Ovary (tissue), 3 donors: Measurements from ENCODE around the gene AGBL2.

ENCODE experiments used
- EP300 ChIP-seq: sonication (generic); formaldehyde crosslinking; IDR thresholded peaks from one replicate; pipeline ENCODE4 v1.6.1; 2017; ENCODE audit warnings: antibody characterized with exemption
- POLR2A ChIP-seq: fragments of 450-650 bp; IDR thresholded peaks from one replicate; pipeline ENCODE4 v1.6.1; 2017; ENCODE audit warnings: antibody characterized with exemption, mild to moderate bottlenecking, moderate library complexity
- TF ChIP-seq, protein P1 (sequence below), 3 donors: fragments of 450-650 bp in 2 of 3; fragments of 200-600 bp in 1 of 3; IDR thresholded peaks; one replicate each; pipeline versions ENCODE4 v1.5.1 to v1.8.0; 2016 to 2022; ENCODE audit warnings: antibody characterized with exemption in 3 of 3, mild to moderate bottlenecking in 1 of 3
- donor health status: DM: no; HTN: no; CAD: no.

DNA sequence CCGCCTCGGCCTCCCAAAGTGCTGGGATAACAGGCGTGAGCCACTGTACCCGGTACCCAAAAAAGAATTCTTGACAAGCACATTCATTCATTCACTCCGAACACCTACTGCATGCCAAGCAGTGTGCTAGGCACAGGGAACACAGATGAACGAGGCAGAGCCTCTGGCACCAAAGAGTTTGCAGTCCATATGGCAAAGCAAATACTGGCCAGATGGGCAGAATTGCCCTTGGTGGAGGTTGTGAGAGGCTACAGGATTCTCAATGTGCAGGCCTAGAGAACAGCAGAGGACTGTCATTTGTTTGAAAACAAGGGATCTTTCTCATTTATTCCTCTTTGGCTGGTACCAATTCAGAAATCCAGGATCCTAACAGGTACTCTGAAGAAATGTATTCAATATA lies 45.3 kb downstream of the AGBL2 start:
- TF ChIP-seq, protein P1, sequence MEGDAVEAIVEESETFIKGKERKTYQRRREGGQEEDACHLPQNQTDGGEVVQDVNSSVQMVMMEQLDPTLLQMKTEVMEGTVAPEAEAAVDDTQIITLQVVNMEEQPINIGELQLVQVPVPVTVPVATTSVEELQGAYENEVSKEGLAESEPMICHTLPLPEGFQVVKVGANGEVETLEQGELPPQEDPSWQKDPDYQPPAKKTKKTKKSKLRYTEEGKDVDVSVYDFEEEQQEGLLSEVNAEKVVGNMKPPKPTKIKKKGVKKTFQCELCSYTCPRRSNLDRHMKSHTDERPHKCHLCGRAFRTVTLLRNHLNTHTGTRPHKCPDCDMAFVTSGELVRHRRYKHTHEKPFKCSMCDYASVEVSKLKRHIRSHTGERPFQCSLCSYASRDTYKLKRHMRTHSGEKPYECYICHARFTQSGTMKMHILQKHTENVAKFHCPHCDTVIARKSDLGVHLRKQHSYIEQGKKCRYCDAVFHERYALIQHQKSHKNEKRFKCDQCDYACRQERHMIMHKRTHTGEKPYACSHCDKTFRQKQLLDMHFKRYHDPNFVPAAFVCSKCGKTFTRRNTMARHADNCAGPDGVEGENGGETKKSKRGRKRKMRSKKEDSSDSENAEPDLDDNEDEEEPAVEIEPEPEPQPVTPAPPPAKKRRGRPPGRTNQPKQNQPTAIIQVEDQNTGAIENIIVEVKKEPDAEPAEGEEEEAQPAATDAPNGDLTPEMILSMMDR (IDR thresholded peaks at IDR 0.05), result no peak
- TF ChIP-seq POLR2A (no peak), EP300 (no peak)
